Neural cell (in vitro differentiated cells): ENCODE results near the gene GLO1. TPM values are rescaled to one million over a fixed set of nuclear protein-coding genes. Genes with fewer than 3 reads are reported as not detected.

Experiments used
- H2AFZ ChIP-seq: fragments of 200-600, 300-800 bp; sonication (generic), shearing (Covaris generic); 2 replicates; pipeline ENCODE4 v1.6.0; 2014; ENCODE audit warnings: low read depth, mild to moderate bottlenecking, antibody characterized with exemption, low read length, moderate library complexity
- H3F3A ChIP-seq: fragments of 200-600 bp; shearing (Covaris generic); 2 replicates; pipeline ENCODE4 v1.6.1; 2016; ENCODE audit warnings: mild to moderate bottlenecking, moderate library complexity, mixed read lengths, antibody characterized with exemption, low read length; ENCODE audit not compliant: insufficient read depth, poor library complexity, severe bottlenecking
- H3K27ac ChIP-seq: fragments of 200-600, 300-800 bp; sonication (generic), shearing (Covaris generic); 2 replicates; pipeline ENCODE4 v1.5.1; 2014; ENCODE audit warnings: mild to moderate bottlenecking, low read length, moderate library complexity
- H3K27me3 ChIP-seq: fragments of 300-800, 200-600 bp; sonication (generic), shearing (Covaris generic); 2 replicates; pipeline ENCODE4 v1.6.0; 2014; ENCODE audit warnings: mild to moderate bottlenecking, low read depth, low read length, moderate library complexity; ENCODE audit not compliant: insufficient read depth
- H3K36me3 ChIP-seq: fragments of 300-800, 200-600 bp; sonication (generic), shearing (Covaris generic); 2 replicates; pipeline ENCODE4 v1.5.1; 2014; ENCODE audit warnings: mild to moderate bottlenecking, antibody characterized with exemption, low read length, moderate library complexity; ENCODE audit not compliant: insufficient read depth
- H3K4me2 ChIP-seq: fragments of 300-800, 200-600 bp; sonication (generic), shearing (Covaris generic); 2 replicates; pipeline ENCODE4 v1.6.0; 2014; ENCODE audit warnings: mild to moderate bottlenecking, low read length
- H3K4me3 ChIP-seq: fragments of 300-800, 200-600 bp; sonication (generic), shearing (Covaris generic); 2 replicates; pipeline ENCODE4 v1.5.1; 2014; ENCODE audit warnings: mild to moderate bottlenecking, low read length, moderate library complexity
- H3K79me2 ChIP-seq: fragments of 200-600 bp; shearing (Covaris generic); replicated peaks from 2 replicates; pipeline ENCODE4 v1.6.0; 2014; ENCODE audit warnings: mild to moderate bottlenecking, low read length, moderate library complexity; ENCODE audit not compliant: insufficient read depth
- H3K9ac ChIP-seq: fragments of 300-800, 200-600 bp; sonication (generic), shearing (Covaris generic); 2 replicates; pipeline ENCODE4 v1.6.1; 2016; ENCODE audit warnings: mild to moderate bottlenecking, low read length, mixed read lengths
- H3K9me2 ChIP-seq: fragments of 200-600 bp; shearing (Covaris generic); 2 replicates; pipeline ENCODE4 v1.6.1; 2016; ENCODE audit warnings: mild to moderate bottlenecking, low read length, mixed read lengths; ENCODE audit not compliant: insufficient read depth
- H3K9me3 ChIP-seq: fragments of 200-600, 300-800 bp; sonication (generic), shearing (Covaris generic); 2 replicates; pipeline ENCODE4 v1.6.1; 2016; ENCODE audit warnings: mild to moderate bottlenecking, mixed run types, low read length, moderate library complexity, mixed read lengths
- H4K20me1 ChIP-seq: fragments of 200-600 bp; shearing (Covaris generic); 2 replicates; pipeline ENCODE4 v1.6.1; 2016; ENCODE audit warnings: mild to moderate bottlenecking, mixed run types; ENCODE audit not compliant: insufficient read depth
- CTCF ChIP-seq: fragments of 450-650 bp; IDR thresholded peaks from 2 replicates; pipeline ENCODE4 v1.5.1; 2014; ENCODE audit warnings: antibody characterized with exemption, mild to moderate bottlenecking, moderate library complexity; ENCODE audit not compliant: poor library complexity, severe bottlenecking
- EP300 ChIP-seq: fragments of 450-650 bp; conservative IDR thresholded peaks from 2 replicates; pipeline ENCODE4 v1.6.1; 2014; ENCODE audit warnings: antibody characterized with exemption, mild to moderate bottlenecking, moderate library complexity; ENCODE audit not compliant: poor library complexity, severe bottlenecking
- EZH2 ChIP-seq: fragments of 200-600, 300-800 bp; shearing (Covaris generic), sonication (generic); IDR thresholded peaks from 2 replicates; pipeline ENCODE4 v1.6.1; 2014; ENCODE audit warnings: antibody characterized with exemption, low read length, borderline replicate concordance, mild to moderate bottlenecking; ENCODE audit not compliant: insufficient read depth, poor library complexity, severe bottlenecking
- MXI1 ChIP-seq: fragments of 450-650 bp; conservative IDR thresholded peaks from 2 replicates; pipeline ENCODE4 v1.6.1; 2014; ENCODE audit warnings: antibody characterized with exemption, mild to moderate bottlenecking; ENCODE audit not compliant: poor library complexity, severe bottlenecking
- POLR2AphosphoS5 ChIP-seq: IDR thresholded peaks from 2 replicates; pipeline ENCODE4 v1.6.1; 2012
- RAD21 ChIP-seq: fragments of 450-650 bp; conservative IDR thresholded peaks from 2 replicates; pipeline ENCODE4 v1.6.1; 2014; ENCODE audit warnings: antibody characterized with exemption, mild to moderate bottlenecking, moderate library complexity
- REST ChIP-seq: IDR thresholded peaks from 2 replicates; pipeline ENCODE4 v1.6.1; 2012; ENCODE audit warnings: borderline replicate concordance
- SMC3 ChIP-seq: fragments of 450-650 bp; conservative IDR thresholded peaks from 2 replicates; pipeline ENCODE4 v1.6.1; 2014; ENCODE audit warnings: antibody characterized with exemption, mild to moderate bottlenecking, moderate library complexity; ENCODE audit not compliant: poor library complexity
- TAF1 ChIP-seq: IDR thresholded peaks from 2 replicates; pipeline ENCODE4 v1.6.1; 2012; ENCODE audit warnings: low read depth
- polyA plus RNA-seq: library from polyadenylated mRNA; depleted of rRNA; stranded (reverse); fragments of >200 nt; gene quantifications from 2 replicates; pipeline ENCODE4 v1.2.3, GENCODE V29; 2014

GLO1 gene
- polyA plus RNA-seq, 1 donor from 2014 or later = 94.8 TPM

GRCh38 chr6:38695933-38696332 lies 7.0 kb downstream of the GLO1 start:
- H3K36me3 ChIP-seq = no peaks in the 10 kb centered on the region
- H3F3A ChIP-seq = no peaks in the 10 kb centered on the region
- H3K27ac ChIP-seq = no peak overlapping the region
- no peaks in the 10 kb centered on the region for H3K27me3 ChIP-seq
- H3K4me2 ChIP-seq = no peak overlapping the region
- TF ChIP-seq MXI1 (no peak), CTCF (no peak), REST (no peak), TAF1 (no peak), POLR2AphosphoS5 (no peak), EP300 (no peak), RAD21 (no peak), EZH2 (no peak), SMC3 (no peak)
- peaks cover 2% of the 10 kb centered on the region for H3K79me2 ChIP-seq
- no peak overlapping the region for H2AFZ ChIP-seq
- no peaks in the 10 kb centered on the region for H3K9me3 ChIP-seq
- no peaks in the 10 kb centered on the region for H4K20me1 ChIP-seq
- H3K4me3 ChIP-seq = no peak overlapping the region
- no peak overlapping the region for H3K9ac ChIP-seq
- no peaks in the 10 kb centered on the region for H3K9me2 ChIP-seq

GRCh38 chr6:38695227-38695900 lies 7.6 kb downstream of the GLO1 start:
- Histone ChIP-seq H3K27ac (no peak overlapping the region), H3K36me3 (no peaks in the 10 kb centered on the region), H3K79me2 (peaks cover 7% of the 10 kb centered on the region), H3F3A (no peaks in the 10 kb centered on the region), H3K9ac (no peak overlapping the region), H2AFZ (no peak overlapping the region), H3K4me2 (no peak overlapping the region), H3K9me2 (no peaks in the 10 kb centered on the region), H3K4me3 (no peak overlapping the region), H3K27me3 (no peaks in the 10 kb centered on the region), H3K9me3 (no peaks in the 10 kb centered on the region), H4K20me1 (no peaks in the 10 kb centered on the region)
- TF ChIP-seq EP300 = no peak
- TF ChIP-seq SMC3 = no peak
